Measurements from ENCODE around the gene PTPN2. TPM values are rescaled to one million over a fixed set of nuclear protein-coding genes. Genes with fewer than 3 reads are reported as not detected.

The PTPN2 gene
- total and polyA plus RNA-seq, 2 donors, result 116 to 155 TPM

DNA sequence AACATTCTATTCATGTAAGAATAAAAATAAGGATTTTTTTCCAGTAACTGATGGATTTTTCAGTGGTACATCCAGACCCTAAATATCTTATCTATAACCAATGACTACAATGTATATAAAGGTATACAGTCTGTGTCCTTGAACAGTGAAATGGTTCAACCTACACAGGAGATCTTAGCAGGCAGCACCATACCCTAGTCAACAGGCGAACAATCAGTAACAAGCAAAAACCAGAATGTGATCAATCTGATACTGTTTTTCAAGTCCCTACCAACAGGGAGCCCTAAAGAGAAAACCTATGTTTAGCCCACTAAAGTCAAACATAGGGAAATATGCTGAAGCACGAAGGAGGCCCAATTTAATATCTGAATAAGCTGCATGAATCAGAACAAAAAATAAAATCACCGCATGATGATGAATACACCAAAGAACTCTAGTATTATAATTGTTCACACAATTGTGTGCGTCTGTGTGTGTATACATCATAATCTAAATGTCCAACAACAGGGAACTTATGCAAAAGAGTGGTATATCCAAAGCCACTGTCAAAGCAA lies 26.0 kb downstream of the PTPN2 start:
- no peaks in the 10 kb centered on the region for H3K9me3 ChIP-seq (ENCODE audit: control insufficient read depth in 2 of 2, insufficient read depth in 1 of 2, low read length in 1 of 2)
- H3K27ac ChIP-seq (ENCODE audit: low read depth in 1 of 2, low read length in 1 of 2), result peak overlapping the region; percentile 3 to 91
- DNase-seq (ENCODE audit: low read depth in 6 of 9, low spot score in 9 of 9), result peak in 1 of 9 donors; percentile 51
- peaks cover 48 to 66% of the 10 kb centered on the region in 2 donors for H3K4me1 ChIP-seq (ENCODE audit: control insufficient read depth in 2 of 2, insufficient read depth in 2 of 2, low read length in 2 of 2)
- peak overlapping the region in 1 of 2 donors; percentile 8 for H3K4me3 ChIP-seq (ENCODE audit: low read length in 2 of 2)
- WGBS, result 85% methylated on average over 4 of the region's 4 CpGs
- H3K36me3 ChIP-seq (ENCODE audit: control insufficient read depth in 2 of 2, insufficient read depth in 2 of 2, low read length in 1 of 2), result peaks cover 14 to 36% of the 10 kb centered on the region in 2 donors
- H3K27me3 ChIP-seq (ENCODE audit: control insufficient read depth in 2 of 2, insufficient read depth in 1 of 2, low read length in 1 of 2), result no peaks in the 10 kb centered on the region

- peak in 6 of 9 donors; percentile 59 to 87 (median 70) for DNase-seq (ENCODE audit: low read depth in 6 of 9, low spot score in 9 of 9)
- Histone ChIP-seq H3K4me3 (ENCODE audit: low read length in 2 of 2) (peak overlapping the region in 1 of 2 donors; percentile 8), H3K4me1 (ENCODE audit: control insufficient read depth in 2 of 2, insufficient read depth in 2 of 2, low read length in 2 of 2) (peaks cover 42 to 62% of the 10 kb centered on the region in 2 donors), H3K27ac (ENCODE audit: low read depth in 1 of 2, low read length in 1 of 2) (peak overlapping the region; percentile 83 to 91), H3K27me3 (ENCODE audit: control insufficient read depth in 2 of 2, insufficient read depth in 1 of 2, low read length in 1 of 2) (no peaks in the 10 kb centered on the region), H3K9me3 (ENCODE audit: control insufficient read depth in 2 of 2, insufficient read depth in 1 of 2, low read length in 1 of 2) (no peaks in the 10 kb centered on the region), H3K36me3 (ENCODE audit: control insufficient read depth in 2 of 2, insufficient read depth in 2 of 2, low read length in 1 of 2) (peaks cover 14 to 43% of the 10 kb centered on the region in 2 donors)
- 33% methylated on average over 6 of the region's 6 CpGs for WGBS
These were observed 26.7 kb downstream of the PTPN2 start for GRCh38 chr18:12857215-12857905.

DNA sequence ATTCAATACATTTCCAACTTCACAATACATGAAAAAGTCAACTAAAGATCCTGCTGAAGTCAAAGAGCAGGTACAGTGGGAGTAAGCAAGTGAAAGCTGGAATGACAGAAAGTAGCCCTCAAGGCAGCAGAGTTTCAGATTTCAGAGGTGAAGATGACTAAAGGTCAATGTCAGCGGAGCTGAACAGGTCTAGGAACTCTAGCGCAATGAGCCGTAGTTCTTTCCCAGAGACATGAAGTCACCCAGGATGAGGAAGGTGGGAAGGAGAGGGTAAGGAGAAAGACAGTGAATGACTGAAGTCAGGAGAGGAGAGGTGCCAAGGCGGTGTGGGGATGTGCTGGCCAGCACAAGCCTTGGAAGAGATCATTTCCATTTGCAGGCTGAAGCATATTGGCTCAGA lies 28.1 kb downstream of the PTPN2 start:
- 99% methylated on average over 4 of the region's 4 CpGs for WGBS
- Histone ChIP-seq H3K36me3 (ENCODE audit: control insufficient read depth in 2 of 2, insufficient read depth in 2 of 2, low read length in 1 of 2) (peaks cover 14 to 52% of the 10 kb centered on the region in 2 donors), H3K27ac (ENCODE audit: low read depth in 1 of 2, low read length in 1 of 2) (peak overlapping the region; percentile 15 to 91)

DNA sequence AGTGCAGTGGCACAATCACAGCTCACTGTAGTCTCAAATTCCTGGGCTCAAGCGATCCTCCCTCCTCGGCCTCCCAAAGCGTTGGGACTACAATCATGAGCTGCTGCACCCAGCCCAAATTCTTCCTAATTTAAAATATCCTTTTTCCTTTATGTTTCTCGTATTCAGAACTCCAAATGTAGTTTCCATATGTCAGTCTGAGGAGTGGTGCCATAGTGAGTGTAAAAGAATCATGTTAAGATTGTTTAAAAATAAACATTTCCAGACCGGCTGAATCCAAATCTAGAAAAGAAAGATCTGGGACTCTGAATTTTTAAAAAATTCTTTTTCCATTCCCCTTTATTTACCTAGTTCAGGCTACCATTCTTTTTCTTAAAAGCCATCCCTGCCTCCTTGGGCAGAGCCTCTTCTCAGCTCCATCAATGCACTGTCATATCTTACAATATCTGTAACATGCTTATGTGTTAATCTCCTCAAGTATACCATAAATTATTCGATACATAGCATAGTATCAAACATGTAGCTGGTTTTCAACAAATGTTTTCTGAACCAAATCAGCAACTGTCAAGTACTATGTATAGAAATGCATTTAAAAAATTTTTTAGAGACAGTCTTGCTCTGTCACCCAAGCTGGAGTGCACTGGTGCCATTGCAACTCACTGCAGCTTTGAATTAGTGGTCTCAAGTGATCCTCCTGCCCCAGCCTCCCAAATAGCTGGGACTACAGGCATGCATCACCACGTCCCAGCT lies 31.3 kb downstream of the PTPN2 start:
- no peak for DNase-seq (ENCODE audit: low read depth in 6 of 9, low spot score in 9 of 9)
- H3K9me3 ChIP-seq (ENCODE audit: control insufficient read depth in 2 of 2, insufficient read depth in 1 of 2, low read length in 1 of 2), result no peaks in the 10 kb centered on the region

More for the DNA sequence above, 28.1 kb downstream of the PTPN2 start:
- peaks cover 33 to 57% of the 10 kb centered on the region in 2 donors for H3K4me1 ChIP-seq (ENCODE audit: control insufficient read depth in 2 of 2, insufficient read depth in 2 of 2, low read length in 2 of 2)
- no peak overlapping the region for H3K4me3 ChIP-seq (ENCODE audit: low read length in 2 of 2)
- no peak for DNase-seq (ENCODE audit: low read depth in 6 of 9, low spot score in 9 of 9)
- no peaks in the 10 kb centered on the region for H3K27me3 ChIP-seq (ENCODE audit: control insufficient read depth in 2 of 2, insufficient read depth in 1 of 2, low read length in 1 of 2)
- no peaks in the 10 kb centered on the region for H3K9me3 ChIP-seq (ENCODE audit: control insufficient read depth in 2 of 2, insufficient read depth in 1 of 2, low read length in 1 of 2)

DNA sequence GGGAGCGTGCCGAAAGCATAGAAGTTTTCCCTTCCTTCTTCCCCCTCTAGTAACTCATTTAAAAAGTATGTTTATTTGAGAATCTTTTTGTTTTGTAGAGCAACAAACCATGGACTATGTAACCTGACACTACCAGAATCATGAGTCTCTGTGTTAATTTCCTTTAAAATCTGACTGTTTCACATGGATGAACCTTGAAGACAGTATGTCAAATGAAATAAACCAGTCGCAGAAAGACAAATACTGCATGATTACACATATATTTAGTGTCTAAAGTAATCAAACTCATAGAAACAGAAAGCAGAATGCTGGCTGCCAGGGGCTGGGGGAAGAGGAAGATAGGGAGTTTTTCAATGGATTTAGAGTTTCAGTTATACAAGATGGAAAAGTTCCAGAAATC lies 32.3 kb downstream of the PTPN2 start:
- DNase-seq (ENCODE audit: low read depth in 6 of 9, low spot score in 9 of 9), result no peak
- Histone ChIP-seq H3K36me3 (ENCODE audit: control insufficient read depth in 2 of 2, insufficient read depth in 2 of 2, low read length in 1 of 2) (peaks cover 7 to 70% of the 10 kb centered on the region in 2 donors), H3K27ac (ENCODE audit: low read depth in 1 of 2, low read length in 1 of 2) (no peak overlapping the region), H3K9me3 (ENCODE audit: control insufficient read depth in 2 of 2, insufficient read depth in 1 of 2, low read length in 1 of 2) (no peaks in the 10 kb centered on the region), H3K27me3 (ENCODE audit: control insufficient read depth in 2 of 2, insufficient read depth in 1 of 2, low read length in 1 of 2) (no peaks in the 10 kb centered on the region), H3K4me3 (ENCODE audit: low read length in 2 of 2) (no peak overlapping the region), H3K4me1 (ENCODE audit: control insufficient read depth in 2 of 2, insufficient read depth in 2 of 2, low read length in 2 of 2) (peaks cover 6 to 31% of the 10 kb centered on the region in 2 donors)
- WGBS, result 95% methylated on average over 3 of the region's 3 CpGs

More for the DNA sequence above, 31.3 kb downstream of the PTPN2 start:
- no peak overlapping the region for H3K4me3 ChIP-seq (ENCODE audit: low read length in 2 of 2)
- 99% methylated on average over 7 of the region's 7 CpGs for WGBS
- peaks cover 13 to 40% of the 10 kb centered on the region in 2 donors for H3K4me1 ChIP-seq (ENCODE audit: control insufficient read depth in 2 of 2, insufficient read depth in 2 of 2, low read length in 2 of 2)
- H3K36me3 ChIP-seq (ENCODE audit: control insufficient read depth in 2 of 2, insufficient read depth in 2 of 2, low read length in 1 of 2), result peaks cover 10 to 69% of the 10 kb centered on the region in 2 donors
- H3K27ac ChIP-seq (ENCODE audit: low read depth in 1 of 2, low read length in 1 of 2), result no peak overlapping the region
- H3K27me3 ChIP-seq (ENCODE audit: control insufficient read depth in 2 of 2, insufficient read depth in 1 of 2, low read length in 1 of 2), result no peaks in the 10 kb centered on the region

- DNase-seq (ENCODE audit: low read depth in 6 of 9, low spot score in 9 of 9), result no peak
- H3K4me3 ChIP-seq (ENCODE audit: low read length in 2 of 2), result no peak overlapping the region
- H3K27me3 ChIP-seq (ENCODE audit: control insufficient read depth in 2 of 2, insufficient read depth in 1 of 2, low read length in 1 of 2), result no peaks in the 10 kb centered on the region
- no peaks in the 10 kb centered on the region for H3K9me3 ChIP-seq (ENCODE audit: control insufficient read depth in 2 of 2, insufficient read depth in 1 of 2, low read length in 1 of 2)
- no peak overlapping the region for H3K27ac ChIP-seq (ENCODE audit: low read depth in 1 of 2, low read length in 1 of 2)
- peaks cover 0 to 11% of the 10 kb centered on the region in 2 donors for H3K4me1 ChIP-seq (ENCODE audit: control insufficient read depth in 2 of 2, insufficient read depth in 2 of 2, low read length in 2 of 2)
- WGBS, result 97% methylated on average over 2 of the region's 2 CpGs
- H3K36me3 ChIP-seq (ENCODE audit: control insufficient read depth in 2 of 2, insufficient read depth in 2 of 2, low read length in 1 of 2), result peaks cover 2 to 56% of the 10 kb centered on the region in 2 donors
These were observed 34.5 kb downstream of the PTPN2 start for GRCh38 chr18:12849548-12849947.

DNA sequence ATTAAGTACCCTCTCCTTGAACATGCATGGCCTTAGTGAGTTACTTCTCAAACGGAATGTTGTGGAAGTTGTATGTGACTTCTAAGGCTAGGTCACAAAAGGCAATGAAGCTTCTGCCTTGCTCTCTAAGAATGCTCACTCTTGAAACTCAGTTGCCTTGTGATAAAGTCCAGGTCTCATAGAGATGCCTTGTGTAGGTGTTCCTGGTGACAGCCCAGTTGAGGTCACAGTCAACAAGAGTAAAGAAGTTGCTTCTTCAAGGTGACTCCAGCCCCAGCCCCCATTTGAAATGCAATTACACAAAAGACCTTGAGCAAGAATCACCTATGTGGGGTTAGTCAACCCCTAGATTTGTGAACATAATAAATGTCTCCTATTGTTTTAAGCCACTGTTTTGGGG lies 35.6 kb downstream of the PTPN2 start:
- H3K4me3 ChIP-seq (ENCODE audit: low read length in 2 of 2), result no peak overlapping the region
- H3K27ac ChIP-seq (ENCODE audit: low read depth in 1 of 2, low read length in 1 of 2), result no peak overlapping the region
- no peak for DNase-seq (ENCODE audit: low read depth in 6 of 9, low spot score in 9 of 9)
- no peaks in the 10 kb centered on the region for H3K9me3 ChIP-seq (ENCODE audit: control insufficient read depth in 2 of 2, insufficient read depth in 1 of 2, low read length in 1 of 2)
- 92% methylated on average over 1 of the region's 1 CpG for WGBS
- H3K27me3 ChIP-seq (ENCODE audit: control insufficient read depth in 2 of 2, insufficient read depth in 1 of 2, low read length in 1 of 2), result no peaks in the 10 kb centered on the region
- H3K36me3 ChIP-seq (ENCODE audit: control insufficient read depth in 2 of 2, insufficient read depth in 2 of 2, low read length in 1 of 2), result peaks cover 0 to 47% of the 10 kb centered on the region in 2 donors
- peaks cover 8 to 16% of the 10 kb centered on the region in 2 donors for H3K4me1 ChIP-seq (ENCODE audit: control insufficient read depth in 2 of 2, insufficient read depth in 2 of 2, low read length in 2 of 2)

DNA sequence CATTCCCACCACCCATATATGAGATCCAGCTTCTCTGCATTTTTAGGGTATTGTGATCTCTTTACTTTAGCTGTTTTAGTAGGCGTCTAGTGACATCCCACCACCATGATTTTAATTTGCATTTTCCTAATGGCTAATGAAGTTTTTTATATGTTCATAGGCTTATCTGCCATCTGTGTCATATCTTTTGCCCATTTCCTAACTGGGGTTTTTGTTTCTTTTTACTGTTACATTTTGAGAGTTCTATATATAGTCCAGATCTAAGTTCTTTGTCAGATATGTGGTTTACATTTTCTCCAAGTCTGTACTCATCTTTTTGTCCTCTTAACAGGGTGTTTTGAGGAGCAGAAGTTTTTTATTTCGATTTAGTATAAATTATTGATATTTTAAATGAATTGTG lies 39.6 kb downstream of the PTPN2 start:
- Histone ChIP-seq H3K4me3 (ENCODE audit: low read length in 2 of 2) (no peak overlapping the region), H3K4me1 (ENCODE audit: control insufficient read depth in 2 of 2, insufficient read depth in 2 of 2, low read length in 2 of 2) (peaks cover 20 to 40% of the 10 kb centered on the region in 2 donors)
- WGBS, result 91% methylated on average over 2 of the region's 2 CpGs

More for the DNA sequence above, 39.6 kb downstream of the PTPN2 start:
- Histone ChIP-seq H3K9me3 (ENCODE audit: control insufficient read depth in 2 of 2, insufficient read depth in 1 of 2, low read length in 1 of 2) (no peaks in the 10 kb centered on the region), H3K27ac (ENCODE audit: low read depth in 1 of 2, low read length in 1 of 2) (peak overlapping the region in 1 of 2 donors; percentile 50), H3K27me3 (ENCODE audit: control insufficient read depth in 2 of 2, insufficient read depth in 1 of 2, low read length in 1 of 2) (no peaks in the 10 kb centered on the region), H3K36me3 (ENCODE audit: control insufficient read depth in 2 of 2, insufficient read depth in 2 of 2, low read length in 1 of 2) (peaks cover 0 to 41% of the 10 kb centered on the region in 2 donors)
- no peak for DNase-seq (ENCODE audit: low read depth in 6 of 9, low spot score in 9 of 9)
